Measurements from ENCODE around the gene IL17RB.

DNA sequence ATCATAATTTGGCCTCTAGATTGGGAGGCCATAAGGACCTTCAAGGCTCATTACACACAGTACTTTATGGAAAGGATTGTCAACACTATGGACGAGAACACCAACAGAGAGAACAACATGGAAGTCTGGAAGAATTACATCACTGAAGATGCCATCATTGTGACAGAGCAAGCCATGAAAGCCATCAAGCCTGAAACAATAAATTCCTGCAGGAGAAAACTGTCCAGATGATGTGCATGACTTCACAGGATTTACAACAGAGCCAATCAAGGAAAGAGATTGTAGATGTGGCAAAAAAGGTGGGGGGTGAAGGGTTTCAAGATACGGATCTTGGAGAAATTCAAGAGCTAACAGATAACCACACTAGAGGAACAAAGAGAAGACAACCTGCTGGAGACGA lies 15.9 kb downstream of the IL17RB start:
- no peak for TF ChIP-seq EZH2 (IDR thresholded peaks at IDR 0.05; ENCODE audit: insufficient read depth, poor library complexity, severe bottlenecking)
- no peak for TF ChIP-seq EZH2phosphoT487 (IDR thresholded peaks at IDR 0.05; ENCODE audit: insufficient read depth, low read depth)

Measured in GM23248 (cell line).